Body of pancreas (tissue), 4 donors: ENCODE data around the gene HMGN3.

Experiments
- CTCF ChIP-seq, 7 experiments: fragments of 450-650 bp in 4 of 7; fragments of 200-600 bp in 3 of 7; sonication (generic) in 3 of 7; IDR thresholded peaks; one replicate each; pipeline ENCODE4 v1.5.1; 2016 to 2019; ENCODE audit warnings: antibody characterized with exemption in 7 of 7
- POLR2A ChIP-seq, 3 donors: fragments of 450-650 bp; IDR thresholded peaks; one replicate each; pipeline ENCODE4 v1.6.1; 2016; ENCODE audit warnings: antibody characterized with exemption in 3 of 3, mild to moderate bottlenecking in 2 of 3

GRCh38 chr6:79201983-79202382 is 32.5 kb downstream of the HMGN3 start:
- TF ChIP-seq CTCF (IDR thresholded peaks at IDR 0.05) (no peak), POLR2A (IDR thresholded peaks at IDR 0.05) (no peak)
